HG02759 (cell line): ENCODE measurements around the gene RAB11A.

Source experiments
- ATAC-seq: cut with Tn5 transposase; IDR thresholded peaks from one replicate; pipeline ENCODE4 v1.9.1; 2021; ENCODE audit warnings: mild to moderate bottlenecking, moderate library complexity; ENCODE audit not compliant: unreplicated experiment

Gene RAB11A

GRCh38 chr15:65869126-65869953, at the start of gene RAB11A:
TSS of gene RAB11A (plus strand) at chr15:65869491. CDS start at chr15:65869586, 95 bp downstream.
- peak; percentile 90 for ATAC-seq

GRCh38 chr15:65819563-65819960, 49.7 kb upstream of the RAB11A start:
- no peak for ATAC-seq

- no peak for ATAC-seq
Measured at GRCh38 chr15:65821070-65821469, 48.2 kb upstream of the RAB11A start.

- ATAC-seq, result no peak
Measured at GRCh38 chr15:65822316-65822715, 47.0 kb upstream of the RAB11A start.

GRCh38 chr15:65824031-65824743, 45.1 kb upstream of the RAB11A start:
- ATAC-seq, result no peak

GRCh38 chr15:65824941-65825544, 44.2 kb upstream of the RAB11A start:
- no peak for ATAC-seq

GRCh38 chr15:65827065-65827464, 42.2 kb upstream of the RAB11A start:
- ATAC-seq, result no peak

- ATAC-seq, result no peak
Measured at GRCh38 chr15:65828585-65828984, 40.7 kb upstream of the RAB11A start.

- ATAC-seq, result no peak
Measured at GRCh38 chr15:65829130-65829764, 40.0 kb upstream of the RAB11A start.

- ATAC-seq, result peak; percentile 40
Measured at GRCh38 chr15:65832549-65833364, 36.5 kb upstream of the RAB11A start.

- no peak for ATAC-seq
Measured at GRCh38 chr15:65833501-65834205, 35.6 kb upstream of the RAB11A start.

GRCh38 chr15:65834603-65835282, 34.5 kb upstream of the RAB11A start:
- no peak for ATAC-seq

- ATAC-seq, result no peak
Measured at GRCh38 chr15:65835447-65835846, 33.8 kb upstream of the RAB11A start.

GRCh38 chr15:65836665-65837064, 32.6 kb upstream of the RAB11A start:
- no peak for ATAC-seq

- no peak for ATAC-seq
Measured at GRCh38 chr15:65837301-65838294, 31.7 kb upstream of the RAB11A start.

GRCh38 chr15:65839354-65839901, 29.9 kb upstream of the RAB11A start:
- no peak for ATAC-seq

- no peak for ATAC-seq
Measured at GRCh38 chr15:65839985-65840384, 29.3 kb upstream of the RAB11A start.
